H9 (cell line): ENCODE results near the gene TEX261. TPM values are rescaled to one million over a fixed set of nuclear protein-coding genes. Genes with fewer than 3 reads are reported as not detected.

Experiments
- DNase-seq: peaks from one replicate; pipeline ENCODE4 v3.0.0-alpha.2; 2017
- H2AFZ ChIP-seq: one replicate; pipeline ENCODE4 v1.6.1; 2013; ENCODE audit warnings: mild to moderate bottlenecking, low read length, control low read depth, moderate library complexity
- H2AK5ac ChIP-seq: 2 replicates; pipeline ENCODE4 v1.6.1; 2013; ENCODE audit warnings: low read length, control low read depth, mixed read lengths; ENCODE audit not compliant: insufficient read length
- H2BK120ac ChIP-seq: one replicate; pipeline ENCODE4 v1.6.1; 2013; ENCODE audit warnings: low read depth, mild to moderate bottlenecking, low read length, control low read depth, inconsistent platforms; ENCODE audit not compliant: poor library complexity, severe bottlenecking
- H2BK12ac ChIP-seq: 2 replicates; pipeline ENCODE4 v1.6.1; 2013; ENCODE audit warnings: low read length, control low read depth, mixed read lengths, low read depth; ENCODE audit not compliant: insufficient read length
- H2BK15ac ChIP-seq: 2 replicates; pipeline ENCODE4 v1.6.1; 2013; ENCODE audit warnings: low read depth, low read length, control low read depth
- H2BK20ac ChIP-seq: one replicate; pipeline ENCODE4 v1.6.1; 2013; ENCODE audit warnings: low read depth, mild to moderate bottlenecking, low read length, control low read depth, inconsistent platforms; ENCODE audit not compliant: poor library complexity, severe bottlenecking
- H2BK5ac ChIP-seq: 2 replicates; pipeline ENCODE4 v1.6.1; 2013; ENCODE audit warnings: low read length, control low read depth, mixed read lengths; ENCODE audit not compliant: insufficient read length
- H3K14ac ChIP-seq: 2 replicates; pipeline ENCODE4 v1.6.1; 2013; ENCODE audit warnings: low read length, control low read depth; ENCODE audit not compliant: insufficient read depth
- H3K18ac ChIP-seq: 2 replicates; pipeline ENCODE4 v1.6.1; 2013; ENCODE audit warnings: low read depth, mild to moderate bottlenecking, mixed read lengths, low read length, control low read depth; ENCODE audit not compliant: insufficient read length
- H3K23ac ChIP-seq: 2 replicates; pipeline ENCODE4 v1.6.1; 2013; ENCODE audit warnings: low read length, control low read depth, mixed read lengths, low read depth; ENCODE audit not compliant: insufficient read length
- H3K23me2 ChIP-seq: 2 replicates; pipeline ENCODE4 v1.6.1; 2013; ENCODE audit warnings: low read depth, mild to moderate bottlenecking, mixed read lengths, low read length, control low read depth; ENCODE audit not compliant: insufficient read length, poor library complexity, severe bottlenecking
- H3K27ac ChIP-seq: 2 replicates; pipeline ENCODE4 v1.5.1; 2013; ENCODE audit warnings: low read length, control low read depth, mixed read lengths, low read depth; ENCODE audit not compliant: insufficient read length
- H3K27me3 ChIP-seq: 2 replicates; pipeline ENCODE4 v1.6.1; 2013; ENCODE audit warnings: low read length, control low read depth, inconsistent platforms; ENCODE audit not compliant: insufficient read depth
- H3K4ac ChIP-seq: 2 replicates; pipeline ENCODE4 v1.6.1; 2013; ENCODE audit warnings: low read depth, mild to moderate bottlenecking, control low read depth, inconsistent platforms, low read length, moderate library complexity
- H3K4me1 ChIP-seq: 2 replicates; pipeline ENCODE4 v1.6.1; 2013; ENCODE audit warnings: low read length, control low read depth, inconsistent platforms; ENCODE audit not compliant: insufficient read depth
- H3K4me2 ChIP-seq: 2 replicates; pipeline ENCODE4 v1.6.1; 2013; ENCODE audit warnings: low read length, control low read depth, mixed read lengths; ENCODE audit not compliant: insufficient read length, insufficient read depth
- H3K56ac ChIP-seq: 2 replicates; pipeline ENCODE4 v1.6.1; 2013; ENCODE audit warnings: low read depth, mild to moderate bottlenecking, mixed read lengths, low read length, control low read depth; ENCODE audit not compliant: insufficient read length
- H3K79me1 ChIP-seq: 2 replicates; pipeline ENCODE4 v1.6.1; 2013; ENCODE audit warnings: low read depth, mild to moderate bottlenecking, moderate library complexity, low read length, control low read depth, inconsistent platforms; ENCODE audit not compliant: insufficient read depth, poor library complexity, severe bottlenecking
- H3K79me2 ChIP-seq: 2 replicates; pipeline ENCODE4 v1.6.1; 2013; ENCODE audit warnings: low read length, control low read depth, inconsistent platforms; ENCODE audit not compliant: insufficient read depth
- H3K9ac ChIP-seq: 2 replicates; pipeline ENCODE4 v1.6.1; 2013; ENCODE audit warnings: low read length, control low read depth, mixed read lengths; ENCODE audit not compliant: insufficient read length; ENCODE audit errors: extremely low read depth
- H3K9me3 ChIP-seq: one replicate; pipeline ENCODE4 v1.6.1; 2013; ENCODE audit warnings: low read depth, low read length, inconsistent platforms; ENCODE audit not compliant: control insufficient read depth
- H3T11ph ChIP-seq: one replicate; pipeline ENCODE4 v1.6.1; 2013; ENCODE audit warnings: mild to moderate bottlenecking, low read length, control low read depth, inconsistent platforms
- H4K20me1 ChIP-seq: one replicate; pipeline ENCODE4 v1.6.1; 2013; ENCODE audit not compliant: control insufficient read depth, insufficient read length, insufficient read depth
- H4K5ac ChIP-seq: 2 replicates; pipeline ENCODE4 v1.6.1; 2013; ENCODE audit warnings: low read depth, mild to moderate bottlenecking, mixed read lengths, low read length, control low read depth; ENCODE audit not compliant: insufficient read length
- H4K8ac ChIP-seq: replicated peaks from 2 replicates; pipeline ENCODE4 v1.6.1; 2013; ENCODE audit warnings: low read length, control low read depth, mixed read lengths, low read depth; ENCODE audit not compliant: insufficient read length
- H4K91ac ChIP-seq: 2 replicates; pipeline ENCODE4 v1.6.1; 2013; ENCODE audit warnings: low read depth, mild to moderate bottlenecking, moderate library complexity, mixed read lengths, low read length, control low read depth; ENCODE audit not compliant: insufficient read length
- H3K27ac Mint-ChIP-seq, 3 experiments: 2 replicates in 2 of 3; 3 replicates in 1 of 3; pipeline ENCODE4 v1.8.0; 2020 to 2021; ENCODE audit warnings: mixed read lengths in 3 of 3, mild to moderate bottlenecking in 1 of 3, moderate library complexity in 1 of 3
- H3K27me3 Mint-ChIP-seq: 2 replicates; pipeline ENCODE4 v1.8.0; 2021; ENCODE audit warnings: low read depth, mild to moderate bottlenecking, moderate library complexity, mixed read lengths
- H3K36me3 Mint-ChIP-seq, 3 experiments: 2 replicates in 2 of 3; 3 replicates in 1 of 3; pipeline ENCODE4 v1.8.0; 2020 to 2021; ENCODE audit warnings: low read depth in 3 of 3, mixed read lengths in 3 of 3; ENCODE audit not compliant: insufficient read depth in 1 of 3
- H3K4me1 Mint-ChIP-seq, 2 experiments: 2 replicates each; pipeline ENCODE4 v1.8.0; 2020; ENCODE audit warnings: mixed read lengths in 2 of 2
- H3K4me3 Mint-ChIP-seq, 2 experiments: 2 replicates in 1 of 2; 3 replicates in 1 of 2; pipeline ENCODE4 v1.8.0; 2020 to 2021; ENCODE audit warnings: mild to moderate bottlenecking in 2 of 2, mixed read lengths in 2 of 2, moderate library complexity in 1 of 2
- H3K9me3 Mint-ChIP-seq, 2 experiments: 2 replicates in 1 of 2; 3 replicates in 1 of 2; pipeline ENCODE4 v1.8.0; 2020; ENCODE audit warnings: mild to moderate bottlenecking in 2 of 2, mixed read lengths in 2 of 2, moderate library complexity in 1 of 2
- WGBS: extraction: QIAGEN DNeasy Blood & Tissue Kit; methylation state at CpG from one replicate; pipeline ENCODE4 v1.1.7; 2013; ENCODE audit warnings: missing lambda C conversion rate, low lambda C conversion rate, mixed read lengths; ENCODE audit not compliant: insufficient read length; ENCODE audit errors: extremely low coverage; 5-methylcytosine and 5-hydroxymethylcytosine counted together
- total RNA-seq: library from RNA; stranded (reverse); gene quantifications from 2 replicates; pipeline ENCODE4 v1.2.1, GENCODE V29; 2021
- TF ChIP-seq, protein P1 (sequence below): fragments of 200-600 bp; sonication (generic); conservative IDR thresholded peaks from 3 replicates; pipeline ENCODE4 v1.8.0; 2021; ENCODE audit warnings: antibody characterized with exemption, mild to moderate bottlenecking

The TEX261 gene
- total RNA-seq, 1 experiment from 2014 or later = 19.2 TPM

DNA sequence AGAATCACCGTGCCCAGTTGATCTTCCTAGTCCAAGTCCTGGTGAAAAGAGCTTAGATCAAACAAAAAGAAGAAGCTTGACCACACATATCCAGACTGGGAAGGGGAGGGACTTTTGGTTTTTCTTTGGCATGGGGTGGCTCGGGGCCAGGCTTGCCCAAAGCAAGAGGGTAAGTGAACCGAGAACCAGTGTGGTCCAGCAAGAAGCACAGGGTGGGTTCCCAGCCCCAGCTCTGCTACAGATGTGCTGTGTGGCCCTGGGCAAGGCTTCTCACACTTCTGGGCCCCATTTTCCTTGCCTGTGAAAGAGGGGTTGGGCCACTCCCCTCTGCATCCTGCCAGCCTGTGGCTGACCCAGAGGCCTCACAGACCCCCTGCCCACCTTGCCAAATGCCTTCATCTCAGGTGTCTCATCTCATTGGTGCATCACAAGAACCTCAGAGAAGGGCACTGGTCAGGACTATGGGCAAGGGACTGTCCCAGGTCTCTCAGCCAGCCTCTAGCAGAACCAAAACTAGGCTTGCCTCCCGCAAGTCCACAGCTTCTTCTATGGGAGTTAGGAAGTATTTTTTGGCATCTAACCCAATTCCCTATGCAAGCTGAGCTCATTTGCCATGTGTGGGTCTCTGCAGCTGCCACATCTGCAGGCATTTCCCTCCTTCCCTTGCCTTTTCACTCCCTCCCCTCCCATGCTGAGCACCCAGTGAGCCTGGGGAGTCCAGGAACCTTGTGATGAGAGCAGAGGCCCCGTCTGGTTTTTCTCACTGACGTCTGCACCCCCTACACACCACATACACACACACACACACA is 52.1 kb downstream of the TEX261 start:
- DNase-seq = peak; percentile 19

More for the DNA sequence above, 52.1 kb downstream of the TEX261 start:
- Histone ChIP-seq H3K79me1 (no peaks in the 10 kb centered on the region), H3K4me2 (no peak overlapping the region), H3K23me2 (peaks cover 4% of the 10 kb centered on the region), H4K8ac (no peak overlapping the region), H4K5ac (no peak overlapping the region), H3K79me2 (no peaks in the 10 kb centered on the region), H3K27me3 (peaks cover 15% of the 10 kb centered on the region; the same call in 1 of the 2 replicates), H4K91ac (no peak overlapping the region), H2BK20ac (no peak overlapping the region), H2AK5ac (no peak overlapping the region), H3K56ac (no peak overlapping the region), H2BK15ac (no peak overlapping the region), H3K18ac (no peak overlapping the region), H3K23ac (no peak overlapping the region), H3K9ac (no peak overlapping the region), H3K9me3 (no peaks in the 10 kb centered on the region), H4K20me1 (no peaks in the 10 kb centered on the region), H3K27ac (no peak overlapping the region), H2BK5ac (no peak overlapping the region), H3K4me1 (peaks cover 7% of the 10 kb centered on the region; the same call in 1 of the 2 replicates), H2BK120ac (no peak overlapping the region), H3K14ac (no peak overlapping the region; the same call in 1 of the 2 replicates), H2BK12ac (no peak overlapping the region), H3T11ph (no peak overlapping the region), H2AFZ (no peak overlapping the region), H3K4ac (no peak overlapping the region)
- H3K4me3 Mint-ChIP-seq = no peak overlapping the region
- peaks cover 36 to 53% of the 10 kb centered on the region in 2 experiments for H3K4me1 Mint-ChIP-seq
- no peaks in the 10 kb centered on the region; a peak in 1 of 7 replicates for H3K36me3 Mint-ChIP-seq
- TF ChIP-seq, protein P1, sequence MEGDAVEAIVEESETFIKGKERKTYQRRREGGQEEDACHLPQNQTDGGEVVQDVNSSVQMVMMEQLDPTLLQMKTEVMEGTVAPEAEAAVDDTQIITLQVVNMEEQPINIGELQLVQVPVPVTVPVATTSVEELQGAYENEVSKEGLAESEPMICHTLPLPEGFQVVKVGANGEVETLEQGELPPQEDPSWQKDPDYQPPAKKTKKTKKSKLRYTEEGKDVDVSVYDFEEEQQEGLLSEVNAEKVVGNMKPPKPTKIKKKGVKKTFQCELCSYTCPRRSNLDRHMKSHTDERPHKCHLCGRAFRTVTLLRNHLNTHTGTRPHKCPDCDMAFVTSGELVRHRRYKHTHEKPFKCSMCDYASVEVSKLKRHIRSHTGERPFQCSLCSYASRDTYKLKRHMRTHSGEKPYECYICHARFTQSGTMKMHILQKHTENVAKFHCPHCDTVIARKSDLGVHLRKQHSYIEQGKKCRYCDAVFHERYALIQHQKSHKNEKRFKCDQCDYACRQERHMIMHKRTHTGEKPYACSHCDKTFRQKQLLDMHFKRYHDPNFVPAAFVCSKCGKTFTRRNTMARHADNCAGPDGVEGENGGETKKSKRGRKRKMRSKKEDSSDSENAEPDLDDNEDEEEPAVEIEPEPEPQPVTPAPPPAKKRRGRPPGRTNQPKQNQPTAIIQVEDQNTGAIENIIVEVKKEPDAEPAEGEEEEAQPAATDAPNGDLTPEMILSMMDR = no peak
- H3K27ac Mint-ChIP-seq = no peak overlapping the region
- H3K27me3 Mint-ChIP-seq = peaks cover 90% of the 10 kb centered on the region
- no peaks in the 10 kb centered on the region; a peak in 1 of 5 replicates for H3K9me3 Mint-ChIP-seq
- WGBS = no CpG with 5 or more reads among the region's 6 CpGs
